Keratinocyte (primary cell): ENCODE data around the gene CALHM6. TPM values are rescaled to one million over a fixed set of nuclear protein-coding genes. Genes with fewer than 3 reads are reported as not detected.

Experiments
- DNase-seq: peaks from one replicate; pipeline ENCODE4 v3.0.0-alpha.2; 2011; ENCODE audit warnings: low read depth, missing footprints, low spot score
- FAIRE-seq: peaks from 2 replicates; lab custom pipeline; 2011; peaks lifted over from hg19 to GRCh38; lab: Jason Lieb, UNC
- H2AFZ ChIP-seq: 2 replicates; pipeline ENCODE4 v1.6.0; 2012; ENCODE audit warnings: low read length, control low read depth, inconsistent platforms; ENCODE audit not compliant: control insufficient read depth
- H3K27ac ChIP-seq: 2 replicates; pipeline ENCODE4 v1.5.1; 2011; ENCODE audit warnings: low read length; ENCODE audit not compliant: control insufficient read depth, insufficient read depth
- H3K27me3 ChIP-seq: 3 replicates; pipeline ENCODE4 v1.6.0; 2011; ENCODE audit warnings: low read length; ENCODE audit not compliant: control insufficient read depth, insufficient read depth; ENCODE audit errors: extremely low read depth
- H3K36me3 ChIP-seq, 2 experiments: 2 replicates in 1 of 2; 3 replicates in 1 of 2; pipeline ENCODE4 v1.5.1; 2011; ENCODE audit warnings: low read length in 2 of 2, mild to moderate bottlenecking in 1 of 2; ENCODE audit not compliant: control insufficient read depth in 2 of 2, insufficient read depth in 2 of 2; ENCODE audit errors: extremely low read depth in 1 of 2
- H3K4me1 ChIP-seq: 3 replicates; pipeline ENCODE4 v1.5.1; 2011; ENCODE audit warnings: low read length; ENCODE audit not compliant: control insufficient read depth, insufficient read depth; ENCODE audit errors: extremely low read depth
- H3K4me2 ChIP-seq: 3 replicates; pipeline ENCODE4 v1.6.0; 2011; ENCODE audit warnings: low read depth, low read length; ENCODE audit not compliant: control insufficient read depth, insufficient read depth; ENCODE audit errors: extremely low read depth
- H3K4me3 ChIP-seq, 3 experiments: fragments of 200-600 bp in 1 of 3; sonication (generic) in 1 of 3; 2 replicates in 2 of 3; 3 replicates in 1 of 3; pipeline ENCODE4 v1.5.1; 2011 to 2016; ENCODE audit warnings: low read length in 3 of 3, mild to moderate bottlenecking in 3 of 3, control low read depth in 2 of 3, inconsistent platforms in 1 of 3, low read depth in 1 of 3, mixed read lengths in 1 of 3, mixed run types in 1 of 3, moderate library complexity in 1 of 3; ENCODE audit not compliant: control insufficient read depth in 2 of 3, insufficient read depth in 2 of 3; ENCODE audit errors: extremely low read depth in 1 of 3
- H3K79me2 ChIP-seq: 2 replicates; pipeline ENCODE4 v1.6.0; 2012; ENCODE audit warnings: low read length; ENCODE audit not compliant: control insufficient read depth, insufficient read depth
- H3K9ac ChIP-seq: 3 replicates; pipeline ENCODE4 v1.6.0; 2011; ENCODE audit warnings: low read length; ENCODE audit not compliant: control insufficient read depth, insufficient read depth; ENCODE audit errors: extremely low read depth
- H3K9me1 ChIP-seq: 3 replicates; pipeline ENCODE4 v1.6.0; 2011; ENCODE audit warnings: low read length; ENCODE audit not compliant: control insufficient read depth, insufficient read depth; ENCODE audit errors: extremely low read depth
- H3K9me3 ChIP-seq: 2 replicates; pipeline ENCODE4 v1.5.1; 2012; ENCODE audit warnings: low read depth, low read length; ENCODE audit not compliant: control insufficient read depth
- H4K20me1 ChIP-seq: 3 replicates; pipeline ENCODE4 v1.6.0; 2011; ENCODE audit warnings: low read length; ENCODE audit not compliant: control insufficient read depth, insufficient read depth; ENCODE audit errors: extremely low read depth
- EZH2 ChIP-seq: IDR thresholded peaks from one replicate; pipeline ENCODE4 v1.6.1; 2012; ENCODE audit warnings: inconsistent platforms, mild to moderate bottlenecking, low read length, moderate library complexity
- dilution Hi-C: fragments of 300-500 bp; cut with MboI; formaldehyde crosslinking; loops from one replicate; pipeline ENCODE4 v1.7.0; 2020; ENCODE audit warnings: low sequenced_read_pairs; ENCODE audit not compliant: extremely low pct_ligation_motif_present
- polyA plus RNA-seq, 5 experiments: library from polyadenylated mRNA; depleted of rRNA in 3 of 5; stranded (reverse) in 3 of 5; stranded (forward) in 1 of 5; unstranded in 1 of 5; fragments of >200 nt; gene quantifications; 1 replicate in 1 of 5; 2 replicates in 3 of 5; 3 replicates in 1 of 5; pipeline versions ENCODE4 v1.2.1 to v1.2.3, GENCODE V29; 2011 to 2012; ENCODE audit warnings: missing spikeins in 2 of 5, low read depth in 1 of 5, low replicate concordance in 1 of 5
- TF ChIP-seq, protein P1 (sequence below), 3 experiments: IDR thresholded peaks in 1 of 3; conservative IDR thresholded peaks in 1 of 3; optimal IDR thresholded peaks in 1 of 3; 2 replicates in 2 of 3; 3 replicates in 1 of 3; pipeline versions ENCODE3 to v1.5.1; 2011; ENCODE audit warnings: low read length in 3 of 3, mild to moderate bottlenecking in 3 of 3, moderate library complexity in 2 of 3, control low read depth in 1 of 3, inconsistent platforms in 1 of 3; ENCODE audit not compliant: insufficient read depth in 2 of 3; ENCODE audit errors: extremely low read depth in 1 of 3

Gene CALHM6
- polyA plus RNA-seq, 1 donor (not counting 4 experiments of a cell fraction or from before 2014, with no cell fraction given) = 0.47 TPM

DNA sequence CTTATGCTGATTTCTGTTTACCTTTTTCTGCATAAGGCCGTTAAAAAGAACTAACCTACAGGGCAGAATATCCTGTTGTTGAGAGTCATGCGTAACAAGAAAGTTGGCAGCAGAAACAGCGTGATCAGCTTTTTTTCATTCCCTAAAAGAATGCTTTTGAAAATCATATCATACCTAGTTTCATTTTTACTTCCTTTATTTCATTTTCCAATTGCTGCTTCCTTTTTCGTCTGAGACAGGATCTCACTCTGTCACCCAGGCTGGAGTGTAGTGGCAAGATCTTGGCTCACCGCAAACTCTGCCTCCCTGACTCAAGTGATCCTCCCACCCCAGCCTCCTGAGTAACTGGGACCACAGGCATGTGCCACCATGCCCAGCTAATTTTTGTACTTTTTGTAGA is 4.1 kb downstream of the CALHM6 start:
- Histone ChIP-seq H3K4me2 (no peak overlapping the region), H3K27ac (no peak overlapping the region), H2AFZ (no peak overlapping the region), H3K9me3 (no peaks in the 10 kb centered on the region), H3K4me1 (no peaks in the 10 kb centered on the region), H3K9ac (no peak overlapping the region), H3K4me3 (no peak overlapping the region), H3K79me2 (no peaks in the 10 kb centered on the region), H3K36me3 (no peaks in the 10 kb centered on the region), H4K20me1 (no peaks in the 10 kb centered on the region), H3K9me1 (no peaks in the 10 kb centered on the region), H3K27me3 (no peaks in the 10 kb centered on the region)
- dilution Hi-C loops = no loop called here
- FAIRE-seq (no peak), DNase-seq (no peak)
- TF ChIP-seq, protein P1, sequence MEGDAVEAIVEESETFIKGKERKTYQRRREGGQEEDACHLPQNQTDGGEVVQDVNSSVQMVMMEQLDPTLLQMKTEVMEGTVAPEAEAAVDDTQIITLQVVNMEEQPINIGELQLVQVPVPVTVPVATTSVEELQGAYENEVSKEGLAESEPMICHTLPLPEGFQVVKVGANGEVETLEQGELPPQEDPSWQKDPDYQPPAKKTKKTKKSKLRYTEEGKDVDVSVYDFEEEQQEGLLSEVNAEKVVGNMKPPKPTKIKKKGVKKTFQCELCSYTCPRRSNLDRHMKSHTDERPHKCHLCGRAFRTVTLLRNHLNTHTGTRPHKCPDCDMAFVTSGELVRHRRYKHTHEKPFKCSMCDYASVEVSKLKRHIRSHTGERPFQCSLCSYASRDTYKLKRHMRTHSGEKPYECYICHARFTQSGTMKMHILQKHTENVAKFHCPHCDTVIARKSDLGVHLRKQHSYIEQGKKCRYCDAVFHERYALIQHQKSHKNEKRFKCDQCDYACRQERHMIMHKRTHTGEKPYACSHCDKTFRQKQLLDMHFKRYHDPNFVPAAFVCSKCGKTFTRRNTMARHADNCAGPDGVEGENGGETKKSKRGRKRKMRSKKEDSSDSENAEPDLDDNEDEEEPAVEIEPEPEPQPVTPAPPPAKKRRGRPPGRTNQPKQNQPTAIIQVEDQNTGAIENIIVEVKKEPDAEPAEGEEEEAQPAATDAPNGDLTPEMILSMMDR (optimal IDR thresholded peaks at IDR 0.05 in 1 of 3, IDR thresholded peaks at IDR 0.05 in 1 of 3, conservative IDR thresholded peaks at IDR 0.05 in 1 of 3; ENCODE audit: extremely low read depth in 1 of 3, insufficient read depth in 2 of 3, low read length in 3 of 3) = no peak
- TF ChIP-seq EZH2 = no peak

DNA sequence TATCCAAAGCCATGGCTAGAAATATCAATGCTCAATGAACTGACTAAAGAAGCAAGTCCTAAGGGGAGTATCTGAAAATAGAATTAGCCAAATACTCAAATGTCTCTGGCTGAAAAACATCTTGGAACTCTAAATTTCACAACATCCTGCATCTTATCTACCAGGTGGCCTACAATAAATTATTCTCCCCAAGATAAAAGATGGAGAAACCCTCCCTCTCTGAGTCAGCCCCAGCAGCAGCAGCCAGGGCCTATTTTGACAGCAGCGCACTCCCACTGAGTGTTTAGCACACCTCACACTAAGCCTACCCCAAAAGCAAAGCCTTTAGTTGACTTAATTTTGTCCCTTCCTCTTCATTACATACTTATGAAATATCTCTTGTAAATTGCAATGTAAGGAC is 5.9 kb downstream of the CALHM6 start:
- Histone ChIP-seq H3K4me3 (no peak overlapping the region), H2AFZ (no peak overlapping the region), H3K4me1 (no peaks in the 10 kb centered on the region), H3K9me3 (no peaks in the 10 kb centered on the region), H3K9ac (no peak overlapping the region), H3K9me1 (no peaks in the 10 kb centered on the region), H4K20me1 (no peaks in the 10 kb centered on the region), H3K79me2 (no peaks in the 10 kb centered on the region), H3K27me3 (no peaks in the 10 kb centered on the region), H3K27ac (no peak overlapping the region), H3K4me2 (no peak overlapping the region), H3K36me3 (no peaks in the 10 kb centered on the region)
- DNase-seq (no peak), FAIRE-seq (no peak)
- no peak for TF ChIP-seq EZH2
- TF ChIP-seq, protein P1 (optimal IDR thresholded peaks at IDR 0.05 in 1 of 3, IDR thresholded peaks at IDR 0.05 in 1 of 3, conservative IDR thresholded peaks at IDR 0.05 in 1 of 3; ENCODE audit: extremely low read depth in 1 of 3, insufficient read depth in 2 of 3, low read length in 3 of 3) = no peak
- dilution Hi-C loops = no loop called here
